Activated naive CD4-positive, alpha-beta T cell treated with anti-CD3 and anti-CD28 coated beads for 36 hours (primary cell): ENCODE results near the gene ZC3H7A. TPM values are rescaled to one million over a fixed set of nuclear protein-coding genes. Genes with fewer than 3 reads are reported as not detected.

ENCODE experiments used
- CTCF ChIA-PET: fragments of 350-600 bp; sonication (Branson Sonifier 250); formaldehyde crosslinking; loops from one replicate; lab custom pipeline; 2021; ENCODE audit warnings: antibody characterized with exemption; lab: Charles Lee
- DNase-seq: peaks from one replicate; pipeline ENCODE4 v3.0.0-alpha.2; 2020
- H3K27ac Mint-ChIP-seq: one replicate; pipeline ENCODE4 v1.8.0; 2021; ENCODE audit warnings: mild to moderate bottlenecking, mixed read lengths
- H3K27me3 Mint-ChIP-seq: one replicate; pipeline ENCODE4 v1.8.0; 2021; ENCODE audit warnings: low read depth, mixed read lengths
- H3K36me3 Mint-ChIP-seq: one replicate; pipeline ENCODE4 v1.8.0; 2021; ENCODE audit warnings: low read depth, mixed read lengths
- H3K4me1 Mint-ChIP-seq: one replicate; pipeline ENCODE4 v1.8.0; 2021; ENCODE audit warnings: low read depth, mixed read lengths
- H3K4me3 Mint-ChIP-seq: one replicate; pipeline ENCODE4 v1.8.0; 2021; ENCODE audit warnings: mild to moderate bottlenecking, moderate library complexity, mixed read lengths
- H3K9me3 Mint-ChIP-seq: one replicate; pipeline ENCODE4 v1.8.0; 2021; ENCODE audit warnings: mixed read lengths
- intact Hi-C: fragments of 100-400 bp; cut with micrococcal nuclease; formaldehyde crosslinking; loops from one replicate; pipeline ENCODE4 v1.15.1; 2023
- total RNA-seq, 2 experiments: library from RNA; stranded (reverse); gene quantifications; one replicate each; pipeline ENCODE4 v1.2.3, GENCODE V29; 2021

The ZC3H7A gene
- total RNA-seq, 2 experiments from 2014 or later, result 123 to 127 TPM

GRCh38 chr16:11727796-11728543 is 69.1 kb downstream of the ZC3H7A start:
- Mint-ChIP-seq H3K4me3 (no peak overlapping the region), H3K9me3 (no peaks in the 10 kb centered on the region), H3K27me3 (no peaks in the 10 kb centered on the region), H3K27ac (no peak overlapping the region), H3K4me1 (peaks cover 37% of the 10 kb centered on the region), H3K36me3 (peaks cover 38% of the 10 kb centered on the region)
- no peak for DNase-seq
- intact Hi-C loops, result no loop called here
- CTCF ChIA-PET, result interaction anchor here (0.9 kb wide), 1 partner anchor 8 kb away, joined by 3 read pairs; no protein-coding TSS in a partner anchor

- no peaks in the 10 kb centered on the region for H3K9me3 Mint-ChIP-seq
- H3K4me3 Mint-ChIP-seq, result no peak overlapping the region
- DNase-seq, result no peak
- peaks cover 26% of the 10 kb centered on the region for H3K4me1 Mint-ChIP-seq
- H3K27ac Mint-ChIP-seq, result no peak overlapping the region
- H3K27me3 Mint-ChIP-seq, result no peaks in the 10 kb centered on the region
- peaks cover 34% of the 10 kb centered on the region for H3K36me3 Mint-ChIP-seq
- intact Hi-C loops, result no loop called here
- CTCF ChIA-PET, result interaction anchor here (0.7 to 1.4 kb wide), 3 partner anchors 12 to 194 kb away, joined by 3 to 6 read pairs (median 4); partner anchors contain the start of gene ZC3H7A
Measured at GRCh38 chr16:11726008-11726407, 71.0 kb downstream of the ZC3H7A start.

- CTCF ChIA-PET, result interaction anchor here (0.7 to 1.4 kb wide), 3 partner anchors 11 to 193 kb away, joined by 3 to 6 read pairs (median 4); partner anchors contain the start of gene ZC3H7A
- no peak overlapping the region for H3K27ac Mint-ChIP-seq
- intact Hi-C loops, result no loop called here
Measured at GRCh38 chr16:11725457-11725856, 71.6 kb downstream of the ZC3H7A start.

GRCh38 chr16:11722468-11722808 is 74.6 kb downstream of the ZC3H7A start:
- H3K27ac Mint-ChIP-seq, result no peak overlapping the region
- CTCF ChIA-PET, result interaction anchor here (0.9 to 1.9 kb wide), 2 partner anchors 8 to 10 kb away, joined by 3 to 6 read pairs; no protein-coding TSS in a partner anchor
- DNase-seq, result no peak

More at GRCh38 chr16:11725457-11725856, 71.6 kb downstream of the ZC3H7A start:
- Mint-ChIP-seq H3K4me3 (no peak overlapping the region), H3K36me3 (peaks cover 37% of the 10 kb centered on the region), H3K27me3 (no peaks in the 10 kb centered on the region), H3K4me1 (peaks cover 26% of the 10 kb centered on the region), H3K9me3 (no peaks in the 10 kb centered on the region)
- no peak for DNase-seq

GRCh38 chr16:11721781-11722467 is 75.1 kb downstream of the ZC3H7A start:
- intact Hi-C loops, result no loop called here
- H3K36me3 Mint-ChIP-seq, result peaks cover 22% of the 10 kb centered on the region
- no peaks in the 10 kb centered on the region for H3K27me3 Mint-ChIP-seq
- DNase-seq, result no peak
- H3K4me1 Mint-ChIP-seq, result peaks cover 3% of the 10 kb centered on the region
- CTCF ChIA-PET, result interaction anchor here (0.9 kb wide), 1 partner anchor 10 kb away, joined by 3 read pairs; no protein-coding TSS in a partner anchor
- H3K27ac Mint-ChIP-seq, result peak overlapping the region; percentile 1
- H3K4me3 Mint-ChIP-seq, result no peak overlapping the region
- H3K9me3 Mint-ChIP-seq, result no peaks in the 10 kb centered on the region

More at GRCh38 chr16:11722468-11722808, 74.6 kb downstream of the ZC3H7A start:
- intact Hi-C loops, result no loop called here
- peaks cover 22% of the 10 kb centered on the region for H3K36me3 Mint-ChIP-seq
- peaks cover 4% of the 10 kb centered on the region for H3K4me1 Mint-ChIP-seq
- no peak overlapping the region for H3K4me3 Mint-ChIP-seq
- no peaks in the 10 kb centered on the region for H3K9me3 Mint-ChIP-seq
- no peaks in the 10 kb centered on the region for H3K27me3 Mint-ChIP-seq

- Mint-ChIP-seq H3K9me3 (no peaks in the 10 kb centered on the region), H3K4me1 (peaks cover 3% of the 10 kb centered on the region), H3K27me3 (no peaks in the 10 kb centered on the region), H3K36me3 (peaks cover 21% of the 10 kb centered on the region), H3K27ac (no peak overlapping the region), H3K4me3 (no peak overlapping the region)
- intact Hi-C loops, result no loop called here
- CTCF ChIA-PET, result interaction anchor here (0.5 to 1.1 kb wide), 3 partner anchors 9 to 348 kb away, joined by 3 to 4 read pairs (median 3); no protein-coding TSS in a partner anchor
- no peak for DNase-seq
Measured at GRCh38 chr16:11719762-11720161, 77.3 kb downstream of the ZC3H7A start.

GRCh38 chr16:11719171-11719570 is 77.9 kb downstream of the ZC3H7A start:
- Mint-ChIP-seq H3K36me3 (peaks cover 24% of the 10 kb centered on the region), H3K4me3 (no peak overlapping the region), H3K9me3 (no peaks in the 10 kb centered on the region), H3K27me3 (no peaks in the 10 kb centered on the region), H3K4me1 (peaks cover 7% of the 10 kb centered on the region), H3K27ac (no peak overlapping the region)
- CTCF ChIA-PET, result interaction anchor here (0.5 to 1.2 kb wide), 4 partner anchors 10 to 349 kb away, joined by 3 to 4 read pairs (median 3); no protein-coding TSS in a partner anchor
- DNase-seq, result no peak
- intact Hi-C loops, result no loop called here

- Mint-ChIP-seq H3K27ac (peak overlapping the region; percentile 19), H3K4me1 (peaks cover 4% of the 10 kb centered on the region), H3K9me3 (no peaks in the 10 kb centered on the region), H3K36me3 (peaks cover 24% of the 10 kb centered on the region), H3K4me3 (no peak overlapping the region), H3K27me3 (no peaks in the 10 kb centered on the region)
- no peak for DNase-seq
- intact Hi-C loops, result no loop called here
- CTCF ChIA-PET, result interaction anchor here (1.2 to 1.4 kb wide), 2 partner anchors 20 to 310 kb away, joined by 3 to 5 read pairs; no protein-coding TSS in a partner anchor
Measured at GRCh38 chr16:11717811-11718210, 79.2 kb downstream of the ZC3H7A start.

GRCh38 chr16:11716336-11716735 is 80.7 kb downstream of the ZC3H7A start:
- peak overlapping the region; percentile 17 for H3K27ac Mint-ChIP-seq
- DNase-seq, result no peak
- H3K9me3 Mint-ChIP-seq, result no peaks in the 10 kb centered on the region
- no peaks in the 10 kb centered on the region for H3K27me3 Mint-ChIP-seq
- peaks cover 17% of the 10 kb centered on the region for H3K36me3 Mint-ChIP-seq
- CTCF ChIA-PET, result interaction anchor here (0.7 to 1.3 kb wide), 2 partner anchors 18 to 25 kb away, joined by 3 to 4 read pairs; no protein-coding TSS in a partner anchor
- H3K4me3 Mint-ChIP-seq, result no peak overlapping the region
- intact Hi-C loops, result no loop called here
- H3K4me1 Mint-ChIP-seq, result peaks cover 6% of the 10 kb centered on the region

GRCh38 chr16:11715246-11715947 is 81.7 kb downstream of the ZC3H7A start:
- no peaks in the 10 kb centered on the region for H3K27me3 Mint-ChIP-seq
- CTCF ChIA-PET, result interaction anchor here (0.6 to 3.2 kb wide), 24 partner anchors 10 to 752 kb away, joined by 3 to 18 read pairs (median 5); no protein-coding TSS in a partner anchor
- intact Hi-C loops, result no loop called here
- no peaks in the 10 kb centered on the region for H3K9me3 Mint-ChIP-seq
- DNase-seq, result no peak
- peaks cover 16% of the 10 kb centered on the region for H3K36me3 Mint-ChIP-seq
- H3K4me3 Mint-ChIP-seq, result no peak overlapping the region
- H3K4me1 Mint-ChIP-seq, result peaks cover 6% of the 10 kb centered on the region
- H3K27ac Mint-ChIP-seq, result no peak overlapping the region

- Mint-ChIP-seq H3K27me3 (no peaks in the 10 kb centered on the region), H3K9me3 (no peaks in the 10 kb centered on the region), H3K4me1 (peaks cover 6% of the 10 kb centered on the region), H3K36me3 (peaks cover 21% of the 10 kb centered on the region), H3K4me3 (no peak overlapping the region), H3K27ac (no peak overlapping the region)
- CTCF ChIA-PET, result interaction anchor here (0.6 to 1.5 kb wide), 8 partner anchors 11 to 316 kb away, joined by 3 to 5 read pairs (median 4); no protein-coding TSS in a partner anchor
- DNase-seq, result no peak
- intact Hi-C loops, result loop anchor here (5.0 kb wide), 1 partner anchor 45 kb away; the partner anchor contains the start of gene SNN
Measured at GRCh38 chr16:11712122-11712521, 84.9 kb downstream of the ZC3H7A start.
